OCI-LY1 (cell line): Measurements from ENCODE around the gene SUFU.

ENCODE experiments used
- CTCF ChIP-seq: fragments of 200-600 bp; sonication (generic), shearing (Covaris generic); IDR thresholded peaks from 2 replicates; pipeline ENCODE4 v1.5.1; 2017; ENCODE audit warnings: mild to moderate bottlenecking, antibody characterized with exemption, low read length, moderate library complexity, mixed read lengths
- EZH2 ChIP-seq: fragments of 200-600 bp; sonication (generic), shearing (Covaris generic); IDR thresholded peaks from 2 replicates; pipeline ENCODE4 v1.8.0; 2017; ENCODE audit warnings: borderline replicate concordance, mixed run types, mild to moderate bottlenecking, antibody characterized with exemption, low read length, moderate library complexity, mixed read lengths

DNA sequence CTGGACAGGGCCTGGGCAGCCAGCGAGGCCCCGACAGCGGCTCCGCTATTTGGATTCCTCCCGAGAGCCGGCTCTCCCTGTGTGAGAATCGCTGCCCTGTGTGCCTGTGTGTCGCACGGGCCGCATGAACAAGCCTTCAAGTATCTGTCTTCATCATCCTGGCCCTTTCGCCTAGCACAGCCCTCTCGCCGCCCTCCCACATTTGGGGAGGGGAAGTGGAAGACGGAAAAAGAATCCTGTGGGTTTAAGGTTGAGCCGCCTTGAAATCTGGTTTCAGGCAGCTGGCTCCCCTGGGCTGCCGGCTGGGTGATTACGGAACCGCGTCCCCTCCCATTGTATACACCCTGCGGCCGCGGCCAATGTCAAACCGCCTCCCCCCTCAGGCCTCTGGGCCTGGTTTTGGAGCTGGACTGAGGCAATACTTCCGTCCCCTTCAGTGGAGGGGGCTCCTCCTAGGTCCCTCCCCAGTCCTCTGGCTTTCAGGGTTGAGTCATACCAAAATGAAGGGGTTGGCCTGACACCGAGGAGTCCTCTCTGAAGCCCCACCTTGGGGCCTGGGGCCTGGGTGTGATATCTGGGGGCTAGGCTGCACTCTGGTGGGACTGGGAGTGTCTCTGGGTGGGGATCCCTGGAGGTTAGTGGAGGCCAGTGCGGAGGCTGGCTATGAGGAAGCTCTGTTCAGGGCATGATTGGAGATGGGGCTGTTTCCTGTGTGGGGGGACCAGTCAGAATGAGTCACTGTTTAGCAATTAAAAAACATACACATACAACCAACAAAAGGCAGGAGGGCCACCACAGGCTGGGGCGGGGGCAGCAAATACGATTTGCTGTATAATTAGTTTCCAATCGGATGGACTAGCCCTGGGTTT lies 142.2 kb downstream of the SUFU start:
- TF ChIP-seq CTCF (no peak), EZH2 (no peak)
